Vagina (tissue), 2 donors: Measurements from ENCODE around the gene LITAF. TPM values are rescaled to one million over a fixed set of nuclear protein-coding genes. Genes with fewer than 3 reads are reported as not detected.

Experiments
- DNase-seq, 2 donors: peaks; one replicate each; pipeline ENCODE4 v3.0.0-alpha.2; 2017; ENCODE audit errors: extremely low spot score in 2 of 2
- H3K27ac ChIP-seq: fragments of 200-600 bp; sonication (generic); one replicate; pipeline ENCODE4 v1.5.1; 2019
- H3K27me3 ChIP-seq: fragments of 200-600 bp; sonication (generic); one replicate; pipeline ENCODE4 v1.5.1; 2019
- H3K36me3 ChIP-seq, 2 donors: fragments of 200-600 bp; sonication (generic); one replicate each; pipeline ENCODE4 v1.5.1; 2017 to 2019
- H3K4me1 ChIP-seq: fragments of 200-600 bp; sonication (generic); one replicate; pipeline ENCODE4 v1.5.1; 2019
- H3K4me3 ChIP-seq, 2 donors: fragments of 200-600 bp; sonication (generic); 1 replicate in 1 of 2; 2 replicates in 1 of 2; pipeline ENCODE4 v1.5.1; 2016 to 2019
- H3K9me3 ChIP-seq: fragments of 200-600 bp; sonication (generic); one replicate; pipeline ENCODE4 v1.5.1; 2019
- CTCF ChIP-seq, 3 experiments: fragments of 450-650 bp in 2 of 3; fragments of 200-600 bp in 1 of 3; sonication (generic) in 1 of 3; IDR thresholded peaks; one replicate each; pipeline ENCODE4 v1.5.1; 2017 to 2019; ENCODE audit warnings: antibody characterized with exemption in 3 of 3, mild to moderate bottlenecking in 2 of 3, moderate library complexity in 2 of 3
- POLR2A ChIP-seq, 2 donors: fragments of 450-650 bp; IDR thresholded peaks; one replicate each; pipeline ENCODE4 v1.6.1; 2017; ENCODE audit warnings: antibody characterized with exemption in 2 of 2, mild to moderate bottlenecking in 2 of 2, moderate library complexity in 2 of 2
- POLR2AphosphoS5 ChIP-seq, 2 donors: sonication (generic); formaldehyde crosslinking; IDR thresholded peaks; one replicate each; pipeline ENCODE4 v1.9.0; 2017; ENCODE audit warnings: antibody characterized with exemption in 2 of 2, mild to moderate bottlenecking in 2 of 2, low read depth in 1 of 2; ENCODE audit not compliant: insufficient read depth in 1 of 2
- intact Hi-C: fragments of 100-400 bp; cut with DNase I; formaldehyde crosslinking; loops from one replicate; pipeline ENCODE4 v1.15.1; 2023
- total RNA-seq: library from RNA; depleted of rRNA; stranded (reverse); fragments of >200 nt; gene quantifications from one replicate; pipeline ENCODE4 v1.2.3, GENCODE V29; 2016

LITAF gene
- total RNA-seq, 1 donor from 2014 or later: 111 TPM

GRCh38 chr16:11556945-11557720, 29.6 kb downstream of the LITAF start:
- no peak for TF ChIP-seq POLR2A (IDR thresholded peaks at IDR 0.05)
- Histone ChIP-seq H3K4me1 (peaks cover 58% of the 10 kb centered on the region), H3K27ac (peak overlapping the region; percentile 82), H3K36me3 (peaks cover 3 to 43% of the 10 kb centered on the region in 2 donors), H3K9me3 (no peaks in the 10 kb centered on the region), H3K27me3 (no peaks in the 10 kb centered on the region), H3K4me3 (no peak overlapping the region)
- intact Hi-C loops: no loop called here
- no peak for DNase-seq

GRCh38 chr16:11556214-11556819, 30.4 kb downstream of the LITAF start:
- no peak for DNase-seq
- TF ChIP-seq POLR2AphosphoS5 (IDR thresholded peaks at IDR 0.05; ENCODE audit: insufficient read depth in 1 of 2, low read depth in 1 of 2) (no peak), CTCF (IDR thresholded peaks at IDR 0.05) (no peak)
- H3K4me3 ChIP-seq: no peak overlapping the region
- H3K27me3 ChIP-seq: no peaks in the 10 kb centered on the region
- intact Hi-C loops: no loop called here
- H3K4me1 ChIP-seq: peaks cover 52% of the 10 kb centered on the region
- H3K9me3 ChIP-seq: no peaks in the 10 kb centered on the region
- H3K27ac ChIP-seq: peak overlapping the region; percentile 82
- H3K36me3 ChIP-seq: peaks cover 3 to 45% of the 10 kb centered on the region in 2 donors

- DNase-seq: no peak
- no peak for TF ChIP-seq POLR2AphosphoS5 (IDR thresholded peaks at IDR 0.05; ENCODE audit: insufficient read depth in 1 of 2, low read depth in 1 of 2)
- no peak for TF ChIP-seq CTCF (IDR thresholded peaks at IDR 0.05)
- TF ChIP-seq POLR2A (IDR thresholded peaks at IDR 0.05): no peak
- H3K36me3 ChIP-seq: peaks cover 3 to 68% of the 10 kb centered on the region in 2 donors
- no peaks in the 10 kb centered on the region for H3K9me3 ChIP-seq
- H3K4me3 ChIP-seq: no peak overlapping the region
- H3K4me1 ChIP-seq: peaks cover 33% of the 10 kb centered on the region
- H3K27ac ChIP-seq: no peak overlapping the region
- intact Hi-C loops: no loop called here
- H3K27me3 ChIP-seq: no peaks in the 10 kb centered on the region
Measured at GRCh38 chr16:11554053-11554452, 32.7 kb downstream of the LITAF start.

GRCh38 chr16:11553371-11553770, 33.3 kb downstream of the LITAF start:
- H3K4me3 ChIP-seq: no peak overlapping the region
- no peak for TF ChIP-seq POLR2AphosphoS5 (IDR thresholded peaks at IDR 0.05; ENCODE audit: insufficient read depth in 1 of 2, low read depth in 1 of 2)
- TF ChIP-seq CTCF (IDR thresholded peaks at IDR 0.05): no peak
- no peak for DNase-seq
- peaks cover 26% of the 10 kb centered on the region for H3K4me1 ChIP-seq
- peaks cover 3 to 75% of the 10 kb centered on the region in 2 donors for H3K36me3 ChIP-seq
- no peaks in the 10 kb centered on the region for H3K27me3 ChIP-seq
- peak overlapping the region; percentile 24 for H3K27ac ChIP-seq
- H3K9me3 ChIP-seq: no peaks in the 10 kb centered on the region
- intact Hi-C loops: no loop called here

GRCh38 chr16:11552440-11552839, 34.3 kb downstream of the LITAF start:
- H3K36me3 ChIP-seq: peaks cover 3 to 77% of the 10 kb centered on the region in 2 donors
- H3K4me3 ChIP-seq: no peak overlapping the region
- no peak for DNase-seq
- H3K27me3 ChIP-seq: no peaks in the 10 kb centered on the region
- H3K9me3 ChIP-seq: no peaks in the 10 kb centered on the region
- intact Hi-C loops: no loop called here
- TF ChIP-seq CTCF (IDR thresholded peaks at IDR 0.05): no peak
- no peak for TF ChIP-seq POLR2A (IDR thresholded peaks at IDR 0.05)
- no peak for TF ChIP-seq POLR2AphosphoS5 (IDR thresholded peaks at IDR 0.05; ENCODE audit: insufficient read depth in 1 of 2, low read depth in 1 of 2)
- H3K4me1 ChIP-seq: peaks cover 17% of the 10 kb centered on the region
- peak overlapping the region; percentile 24 for H3K27ac ChIP-seq
